GM20000 (cell line): Measurements from ENCODE around the gene RANBP3.
A peak's percentile ranks its signal among the peaks of the same experiment; 100 is the strongest.
"Not testable (repeated sequence)": the region's sequence is repeated elsewhere in the genome, so short reads cannot be mapped to it uniquely, and the experiment has no call there.

ENCODE experiments used
- DNase-seq: peaks from one replicate; pipeline ENCODE4 v3.0.0; 2012; ENCODE audit warnings: low spot score
- TF ChIP-seq, protein P1 (sequence below): IDR thresholded peaks from 2 replicates; pipeline ENCODE4 v1.5.1; 2012; ENCODE audit warnings: mild to moderate bottlenecking, control low read depth; ENCODE audit errors: extremely low read depth, missing control alignments

The RANBP3 gene

GRCh38 chr19:5990289-5990797 lies 12.4 kb upstream of the RANBP3 start:
- no peak for DNase-seq
- TF ChIP-seq, protein P1, sequence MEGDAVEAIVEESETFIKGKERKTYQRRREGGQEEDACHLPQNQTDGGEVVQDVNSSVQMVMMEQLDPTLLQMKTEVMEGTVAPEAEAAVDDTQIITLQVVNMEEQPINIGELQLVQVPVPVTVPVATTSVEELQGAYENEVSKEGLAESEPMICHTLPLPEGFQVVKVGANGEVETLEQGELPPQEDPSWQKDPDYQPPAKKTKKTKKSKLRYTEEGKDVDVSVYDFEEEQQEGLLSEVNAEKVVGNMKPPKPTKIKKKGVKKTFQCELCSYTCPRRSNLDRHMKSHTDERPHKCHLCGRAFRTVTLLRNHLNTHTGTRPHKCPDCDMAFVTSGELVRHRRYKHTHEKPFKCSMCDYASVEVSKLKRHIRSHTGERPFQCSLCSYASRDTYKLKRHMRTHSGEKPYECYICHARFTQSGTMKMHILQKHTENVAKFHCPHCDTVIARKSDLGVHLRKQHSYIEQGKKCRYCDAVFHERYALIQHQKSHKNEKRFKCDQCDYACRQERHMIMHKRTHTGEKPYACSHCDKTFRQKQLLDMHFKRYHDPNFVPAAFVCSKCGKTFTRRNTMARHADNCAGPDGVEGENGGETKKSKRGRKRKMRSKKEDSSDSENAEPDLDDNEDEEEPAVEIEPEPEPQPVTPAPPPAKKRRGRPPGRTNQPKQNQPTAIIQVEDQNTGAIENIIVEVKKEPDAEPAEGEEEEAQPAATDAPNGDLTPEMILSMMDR: no peak

DNA sequence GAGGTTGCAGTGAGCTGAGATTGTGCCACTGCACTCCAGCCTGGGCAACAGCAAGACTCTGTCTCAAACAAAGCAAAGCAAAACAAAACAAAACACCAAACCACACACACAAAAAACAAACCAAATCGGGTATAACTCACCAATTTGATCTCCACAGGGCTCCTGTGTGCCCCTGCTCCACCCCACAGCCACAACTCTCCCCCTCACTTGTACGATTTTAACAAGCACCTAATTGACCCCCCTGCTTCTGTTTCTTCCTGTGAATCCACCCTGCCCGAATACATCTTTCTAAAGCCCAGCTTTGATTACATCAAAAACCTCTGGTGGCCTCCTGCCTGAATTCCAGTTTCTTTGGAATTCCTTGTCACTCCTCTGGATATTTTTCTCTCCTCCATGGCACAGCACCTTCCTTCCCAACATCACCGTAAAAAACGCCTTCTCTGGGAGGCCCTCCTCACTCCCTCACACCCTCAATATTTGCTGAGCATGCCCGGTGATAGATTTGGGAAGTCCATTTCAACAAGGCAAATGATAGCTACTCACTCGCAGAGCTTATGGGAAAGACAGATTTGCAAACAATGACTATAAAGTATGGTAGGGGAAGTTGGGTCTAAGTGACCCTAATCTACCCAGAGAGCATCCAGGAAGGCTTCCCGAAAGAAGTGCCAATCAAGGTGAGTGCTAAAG lies 11.6 kb upstream of the RANBP3 start:
- no peak for DNase-seq
- TF ChIP-seq, protein P1: no peak

DNA sequence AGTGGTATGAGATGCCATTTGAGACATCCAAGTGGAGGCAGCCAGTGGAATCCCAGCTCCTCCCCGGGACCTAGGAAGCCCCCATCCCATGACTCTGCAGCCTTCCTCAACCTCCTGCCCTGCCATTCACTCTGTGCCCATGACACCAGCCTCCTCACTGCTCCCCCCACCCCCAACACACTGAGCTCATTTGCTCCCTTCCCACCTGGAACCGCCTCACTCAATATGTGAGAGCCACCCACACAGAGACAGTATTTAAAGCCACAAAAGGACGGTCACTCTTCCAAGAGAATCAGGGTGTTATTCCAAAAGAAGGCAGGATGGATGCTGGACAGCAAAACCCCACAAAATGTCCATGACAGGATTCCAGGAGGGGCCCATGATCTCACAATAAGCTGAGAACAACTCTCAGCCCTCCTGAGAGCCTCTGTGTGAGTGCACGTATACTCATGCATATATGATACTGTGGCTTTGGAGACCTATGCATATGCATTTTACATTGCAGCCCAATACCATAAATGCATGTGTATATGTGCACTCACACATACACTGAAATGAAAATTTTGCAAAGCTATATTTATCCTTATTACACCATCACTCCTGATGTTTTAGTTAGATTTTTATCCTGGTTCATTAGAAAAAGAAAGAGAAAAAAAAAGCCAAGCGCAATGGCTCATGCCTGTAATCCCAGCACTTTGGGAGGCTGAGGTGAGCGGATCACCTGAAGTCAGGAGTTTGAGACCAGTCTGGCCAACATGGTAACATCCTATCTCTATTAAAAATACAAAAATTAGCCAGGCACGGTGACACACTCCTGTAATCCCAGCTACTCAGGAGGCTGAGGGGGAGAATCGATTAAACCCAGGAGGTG lies 10.8 kb upstream of the RANBP3 start:
- TF ChIP-seq, protein P1: no peak
- DNase-seq: no peak

- peak; percentile 80 for DNase-seq
- TF ChIP-seq, protein P1: peak; percentile 65
These were observed 9.3 kb upstream of the RANBP3 start for GRCh38 chr19:5987077-5987818.

- DNase-seq: not testable (repeated sequence)
These were observed 7.9 kb upstream of the RANBP3 start for GRCh38 chr19:5985837-5986236.

DNA sequence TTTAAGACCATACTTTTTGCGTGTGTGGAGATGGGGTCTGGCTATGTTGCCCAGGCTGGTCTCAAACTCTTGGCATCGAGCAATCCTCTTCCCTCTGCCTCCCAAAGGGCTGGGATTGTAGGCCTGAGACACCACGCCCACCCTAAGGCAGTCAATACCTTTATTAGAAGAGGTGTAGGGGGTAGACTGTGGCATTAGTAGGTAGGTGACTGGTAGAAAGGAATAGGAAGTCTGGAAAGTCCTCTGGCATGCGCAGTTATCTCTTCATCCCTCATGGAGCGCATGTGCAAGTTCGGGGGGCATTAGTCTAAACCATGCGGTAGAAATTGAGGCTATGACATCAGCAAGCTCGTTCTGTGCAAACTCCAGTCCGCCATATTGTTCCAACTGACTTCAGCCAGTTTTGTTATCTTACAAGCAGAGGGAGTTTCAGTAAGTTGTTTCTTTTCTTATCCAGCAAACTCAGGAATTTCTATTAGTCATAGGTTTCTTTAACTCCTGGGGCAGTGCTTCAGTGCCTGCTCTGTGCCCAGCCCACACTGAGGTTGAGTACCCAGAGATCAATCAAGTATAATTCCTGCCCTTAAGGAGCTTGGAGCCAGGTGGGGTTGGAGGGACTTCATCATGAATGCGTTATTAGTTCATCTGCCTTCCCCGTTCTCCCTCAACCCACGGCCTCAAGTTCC lies 7.3 kb upstream of the RANBP3 start:
- TF ChIP-seq, protein P1: no peak
- DNase-seq: no peak

DNA sequence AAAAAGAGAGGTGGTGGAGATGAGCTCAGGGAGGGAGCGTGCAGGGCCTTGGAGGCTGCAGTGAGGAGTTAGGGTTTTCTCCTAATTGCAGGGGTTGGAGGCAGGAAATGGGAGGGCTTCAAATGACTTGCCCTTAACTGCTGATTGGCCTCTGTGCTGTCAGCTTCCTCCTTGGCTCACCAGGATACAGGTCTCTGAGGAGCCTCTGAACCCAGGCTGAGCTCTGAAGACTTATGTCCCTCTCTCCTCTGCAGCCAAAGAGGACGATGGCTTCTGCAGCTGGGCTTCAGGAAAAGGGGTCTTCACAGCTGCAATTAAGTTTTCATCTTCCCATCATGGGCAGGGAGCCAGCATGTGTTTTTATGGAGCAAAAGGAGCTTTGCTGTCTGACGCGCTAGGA lies 6.7 kb upstream of the RANBP3 start:
- DNase-seq: no peak
- TF ChIP-seq, protein P1: no peak
